ENCODE measurements around the gene REP15.
"Not testable (repeated sequence)": the region's sequence is repeated elsewhere in the genome, so short reads cannot be mapped to it uniquely, and the experiment has no call there.

The REP15 gene

DNA sequence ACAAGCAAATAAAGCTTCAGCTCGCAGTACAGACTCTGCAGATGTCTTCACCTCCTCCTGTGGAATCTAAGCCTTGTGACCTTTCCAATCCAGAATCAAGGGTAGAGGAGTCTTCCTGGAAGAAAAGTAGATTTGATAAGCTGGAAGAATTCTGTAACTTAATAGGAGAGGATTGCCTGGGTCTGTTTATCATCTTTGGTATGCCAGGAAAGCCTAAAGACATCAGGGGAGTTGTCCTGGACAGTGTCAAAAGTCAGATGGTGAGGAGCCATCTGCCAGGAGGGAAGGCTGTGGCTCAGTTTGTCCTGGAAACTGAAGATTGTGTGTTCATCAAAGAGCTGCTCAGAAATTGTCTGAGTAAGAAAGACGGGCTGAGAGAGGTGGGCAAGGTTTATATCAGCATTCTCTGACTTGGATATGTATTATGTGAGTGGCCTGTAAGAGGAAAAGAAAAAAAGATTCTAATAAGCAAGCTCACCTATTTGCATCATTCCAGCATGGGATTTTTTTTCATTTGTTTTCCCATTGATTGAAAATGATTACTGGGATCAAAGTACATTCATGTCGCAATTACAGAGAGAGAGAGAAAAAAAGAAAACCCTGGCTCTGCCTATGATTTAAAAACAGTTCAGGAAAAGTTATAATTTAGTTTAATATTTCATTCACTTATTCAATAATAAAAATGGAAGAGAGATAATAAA is 767 bp downstream of the REP15 start:
- no peak for DNase-seq (ENCODE audit: low spot score)

DNA sequence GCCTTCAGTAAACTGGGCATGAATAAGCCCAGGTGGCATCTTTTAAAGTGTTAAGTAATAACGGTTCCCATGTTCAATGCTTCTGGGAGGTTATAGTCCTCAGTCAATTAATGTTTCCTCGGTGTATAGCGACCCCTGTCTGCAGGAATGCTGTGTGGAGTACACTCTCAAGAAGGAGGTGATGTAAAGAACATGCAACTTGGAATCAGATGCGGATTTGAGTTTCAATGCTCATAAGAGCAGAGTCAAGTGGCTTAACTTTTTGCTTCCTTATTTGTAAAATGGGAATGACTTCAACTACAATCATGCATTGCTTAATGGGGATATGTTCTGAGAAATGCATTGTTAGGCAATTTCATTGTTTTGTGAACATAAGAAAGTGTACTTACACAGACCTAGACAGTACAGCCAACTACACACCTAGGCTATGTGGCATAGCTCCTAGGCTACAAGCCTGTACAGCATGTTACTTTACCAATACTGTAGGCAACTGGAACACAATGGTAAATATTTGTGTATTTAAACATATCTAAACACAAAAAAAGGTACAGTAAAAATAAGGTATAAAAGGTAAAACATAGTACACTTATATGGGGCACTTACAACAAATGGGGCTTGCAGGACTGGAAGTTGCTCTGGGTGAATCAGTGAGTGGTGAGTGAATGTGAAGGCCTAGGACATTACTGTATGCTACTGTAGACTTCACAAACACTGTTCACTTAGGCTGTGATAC is 7.6 kb downstream of the REP15 start:
- no peak for DNase-seq (ENCODE audit: low spot score)

DNA sequence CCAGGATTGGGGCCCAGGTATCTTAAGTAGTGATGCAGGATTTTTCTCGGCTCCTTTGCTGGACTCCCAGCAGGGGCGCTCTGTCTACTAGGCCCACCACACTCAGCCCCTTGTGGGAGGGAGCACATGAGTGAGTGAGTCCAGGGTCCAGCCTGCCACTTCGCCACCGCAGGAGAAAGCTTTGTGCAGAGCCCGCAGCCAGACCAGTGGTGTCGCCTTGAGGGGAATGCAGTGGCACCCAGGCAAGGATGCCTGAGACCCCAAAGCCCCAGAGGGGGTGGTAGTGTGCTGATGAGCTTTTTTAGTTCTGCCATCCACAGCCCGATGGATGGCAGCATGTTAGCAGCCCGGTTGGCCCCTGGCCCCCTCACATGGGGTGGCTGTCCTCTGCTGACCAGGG is 9.0 kb downstream of the REP15 start:
- DNase-seq (ENCODE audit: low spot score): no peak

DNA sequence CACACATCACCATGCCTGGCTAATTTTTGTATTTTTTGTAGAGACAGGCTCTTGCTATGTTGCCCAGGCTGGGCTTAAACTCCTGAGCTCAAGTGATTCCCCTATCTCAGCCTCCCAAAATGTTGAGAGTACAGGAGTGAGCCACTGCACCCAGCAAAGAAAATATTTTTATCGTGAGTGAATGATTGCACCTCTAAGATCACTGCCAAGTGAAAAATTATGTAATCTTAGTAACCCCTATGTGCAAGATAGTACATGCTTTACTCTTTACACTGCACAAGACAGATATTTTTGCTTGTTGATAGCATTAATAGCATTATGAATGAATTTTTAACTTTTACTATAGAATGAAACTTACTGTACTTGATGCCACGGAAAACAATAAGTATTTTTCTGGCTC is 11.0 kb downstream of the REP15 start:
- no peak for DNase-seq (ENCODE audit: low spot score)

GRCh38 chr12:27709212-27709931 is 13.1 kb downstream of the REP15 start:
- no peak for DNase-seq (ENCODE audit: low spot score)

GRCh38 chr12:27709932-27710591 is 13.8 kb downstream of the REP15 start:
- no peak for DNase-seq (ENCODE audit: low spot score)

DNA sequence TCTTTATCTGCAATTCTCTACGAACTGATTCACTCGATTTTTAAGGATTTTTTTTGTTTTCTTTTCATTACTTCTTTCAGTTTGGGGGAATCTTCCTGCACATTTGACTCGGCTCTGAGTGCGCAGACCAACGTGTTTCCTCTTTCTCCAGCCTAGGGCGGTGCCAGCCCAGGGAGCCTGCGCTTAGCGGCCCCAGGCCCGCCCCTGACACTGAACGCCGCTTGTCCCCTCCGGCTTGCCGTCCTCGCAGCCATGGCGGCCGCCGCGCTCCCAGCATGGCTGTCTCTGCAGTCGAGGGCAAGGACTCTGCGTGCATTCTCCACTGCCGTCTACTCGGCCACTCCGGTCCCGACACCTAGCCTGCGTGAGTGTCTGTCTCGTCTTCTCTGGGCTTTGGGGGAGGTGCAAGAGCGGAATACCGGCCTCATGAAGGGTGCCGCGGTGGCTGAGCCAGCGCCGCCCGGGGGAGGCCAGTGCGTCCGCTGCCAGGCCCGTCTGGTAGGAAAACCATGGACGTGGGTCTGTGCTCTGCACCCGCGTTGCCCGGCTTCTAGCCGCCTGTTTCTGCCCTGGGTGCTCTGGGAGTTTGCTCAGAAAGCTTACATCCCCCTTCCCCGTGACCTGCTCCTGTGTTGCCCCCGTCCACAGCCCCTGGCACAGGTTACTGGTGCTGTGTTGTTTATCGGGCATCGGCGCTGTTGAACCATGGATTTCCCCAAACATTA is 14.5 kb downstream of the REP15 start, which contains the start of gene MRPS35:
Gene MRPS35 (plus strand): TSS at position 241 of the 725 bp plus-strand sequence. CDS start 12 bp downstream, at position 253.
- peak; percentile 42 for DNase-seq (ENCODE audit: low spot score)

DNA sequence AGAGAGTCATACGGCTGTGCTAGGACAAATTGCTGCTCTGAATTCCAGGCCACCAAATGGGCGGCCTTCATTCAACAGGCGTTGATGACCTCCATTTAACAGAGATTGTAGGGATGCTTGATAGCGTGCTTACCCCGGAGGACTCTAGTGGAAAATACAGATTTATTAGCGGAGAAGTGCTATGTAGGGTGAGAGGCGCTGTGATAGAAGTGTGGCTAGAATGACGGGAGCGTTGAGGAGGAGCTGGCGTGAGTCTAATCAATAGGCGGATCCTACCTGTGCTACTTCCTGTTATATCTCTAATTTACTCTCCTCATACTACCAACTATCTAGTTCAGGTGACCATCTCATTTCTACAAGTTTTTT is 15.1 kb downstream of the REP15 start:
- DNase-seq (ENCODE audit: low spot score): no peak

- DNase-seq (ENCODE audit: low spot score): no peak
These were observed 15.7 kb downstream of the REP15 start for GRCh38 chr12:27711967-27712366.

DNA sequence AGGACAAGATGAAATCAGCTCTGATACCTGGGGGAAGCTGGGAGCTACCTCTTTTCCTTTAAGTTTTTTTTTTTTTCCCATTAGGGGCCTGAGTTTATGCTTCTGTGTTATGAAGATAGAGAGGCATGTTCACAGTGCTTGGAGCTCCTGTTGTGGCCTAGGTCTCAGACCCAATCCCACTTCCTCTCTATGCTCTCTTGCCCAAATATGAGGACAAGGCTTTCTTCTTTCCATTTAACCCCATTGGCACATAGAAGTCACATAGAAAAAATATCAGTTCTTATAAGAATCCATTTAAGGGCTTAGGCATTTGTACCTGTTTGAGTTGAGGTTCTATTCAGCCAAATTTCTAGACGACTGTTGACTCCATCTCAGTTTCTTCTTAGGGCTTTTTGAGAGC is 27.0 kb downstream of the REP15 start:
- no peak for DNase-seq (ENCODE audit: low spot score)

GRCh38 chr12:27730097-27730588 is 33.9 kb downstream of the REP15 start:
- no peak for DNase-seq (ENCODE audit: low spot score)

DNA sequence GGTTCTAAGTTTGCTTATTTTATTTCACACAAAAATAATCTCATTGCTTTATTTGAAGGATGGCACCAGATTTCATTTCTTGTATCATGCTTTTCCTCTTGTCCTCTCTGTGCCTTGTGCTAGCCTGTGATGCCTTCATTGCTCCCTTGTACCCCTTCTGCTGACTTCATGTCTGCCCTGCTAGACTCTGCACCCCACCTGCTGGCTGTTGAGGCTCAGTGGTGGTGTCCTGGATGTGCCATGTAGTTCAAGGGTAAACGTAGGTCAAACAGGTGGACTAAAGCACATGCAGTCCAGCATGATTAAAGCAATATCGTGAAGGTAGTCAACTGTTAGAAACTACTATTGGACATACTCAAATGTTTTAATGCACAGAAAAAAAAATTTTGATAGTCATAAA is 36.0 kb downstream of the REP15 start:
- DNase-seq (ENCODE audit: low spot score): no peak

DNA sequence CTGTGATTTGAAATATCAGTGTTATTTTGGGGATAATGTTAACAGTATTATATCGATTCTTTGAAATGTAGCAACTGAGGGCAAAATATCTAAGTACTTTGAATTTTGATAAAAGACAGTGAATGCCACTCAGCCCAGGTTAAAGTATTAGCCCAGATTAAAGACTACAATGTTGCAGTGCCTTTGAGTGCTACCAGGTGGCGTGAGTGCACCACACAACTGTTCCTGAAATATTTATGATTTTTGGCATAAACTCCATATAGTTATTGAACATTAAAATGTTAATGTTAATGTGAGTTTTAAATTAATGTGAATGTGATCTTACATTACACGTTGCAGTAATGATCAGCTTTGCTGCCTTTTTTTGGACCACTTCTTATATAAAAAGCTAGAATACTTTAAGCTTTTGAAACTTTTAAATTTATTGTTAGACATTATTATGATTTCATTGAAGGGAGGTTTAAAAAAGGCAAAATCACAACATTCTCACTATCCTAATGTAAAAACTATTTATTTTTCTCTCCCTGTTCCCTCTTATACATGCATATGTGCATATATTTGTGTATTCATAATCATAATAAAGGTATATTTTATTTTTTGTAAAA is 36.9 kb downstream of the REP15 start:
- DNase-seq (ENCODE audit: low spot score): no peak

GRCh38 chr12:27733791-27734190 is 37.5 kb downstream of the REP15 start:
- DNase-seq (ENCODE audit: low spot score): no peak

GRCh38 chr12:27734321-27734720 is 38.1 kb downstream of the REP15 start:
- DNase-seq (ENCODE audit: low spot score): not testable (repeated sequence)

DNA sequence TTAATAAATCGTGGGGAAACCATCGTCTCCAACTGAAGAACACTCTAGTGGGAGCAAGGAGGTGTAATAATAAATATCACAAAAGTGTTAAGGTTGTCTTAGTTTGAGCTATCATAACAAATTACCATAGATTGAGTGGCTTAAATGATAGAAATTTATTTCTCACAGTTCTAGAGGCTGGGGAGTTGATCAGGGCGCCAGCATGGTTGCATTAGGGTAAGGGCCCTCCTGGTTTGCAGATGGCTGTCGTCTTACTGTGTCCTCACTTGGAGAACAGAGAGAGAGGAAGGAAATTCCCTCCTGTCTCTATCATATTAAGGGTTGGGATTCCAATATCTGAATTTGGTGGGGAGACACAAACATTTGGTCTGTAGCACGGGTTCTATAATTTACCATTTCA is 47.4 kb downstream of the REP15 start:
- DNase-seq (ENCODE audit: low spot score): no peak

- not testable (repeated sequence) for DNase-seq (ENCODE audit: low spot score)
These were observed 49.5 kb downstream of the REP15 start for GRCh38 chr12:27745734-27746133.
